ENCODE data around the gene CPLX4. TPM values are rescaled to one million over a fixed set of nuclear protein-coding genes. Genes with fewer than 3 reads are reported as not detected.
A peak's percentile ranks its signal among the peaks of the same experiment; 100 is the strongest.

CPLX4 gene
- total RNA-seq, 1 experiment from 2014 or later: not detected

- ChIA-PET POLR2A (interaction anchor here (0.6 to 1.8 kb wide), 3 partner anchors 39 to 133 kb away, joined by 4 to 6 read pairs (median 5); partner anchors contain the start of gene LMAN1), CTCF (interaction anchor here (0.7 to 4.9 kb wide), 16 partner anchors 16 to 555 kb away, joined by 3 to 45 read pairs (median 4); partner anchors contain the start of genes CCBE1, GRP and SEC11C)
- ATAC-seq: peak; percentile 48
- H3K27ac Mint-ChIP-seq: no peak overlapping the region
- peak overlapping the region; percentile 76 for H3K4me3 Mint-ChIP-seq
- no peaks in the 10 kb centered on the region for H3K36me3 Mint-ChIP-seq
- H3K27me3 Mint-ChIP-seq (ENCODE audit: low read depth): peaks cover 97% of the 10 kb centered on the region
- H3K4me1 Mint-ChIP-seq: peaks cover 57% of the 10 kb centered on the region
- H3K9me3 Mint-ChIP-seq: no peaks in the 10 kb centered on the region
- TF ChIP-seq MAX (CRISPR knock-in tag; IDR thresholded peaks at IDR 0.05) (peak; percentile 23; the same call in 1 of the 2 replicates), PRDM15 (CRISPR knock-in tag; IDR thresholded peaks at IDR 0.05) (0 out of 2 replicates have a peak, but pooled peaks have one; percentile 62), FOXP1 (CRISPR knock-in tag; IDR thresholded peaks at IDR 0.05; ENCODE audit: borderline replicate concordance) (peak; percentile 40; the same call in 1 of the 2 replicates), FOXP4 (CRISPR knock-in tag; IDR thresholded peaks at IDR 0.05) (0 out of 2 replicates have a peak, but pooled peaks have one; percentile 35), NR3C1 (CRISPR knock-in tag; conservative IDR thresholded peaks at IDR 0.05; ENCODE audit: low read depth) (no peak), SP1 (CRISPR knock-in tag; conservative IDR thresholded peaks at IDR 0.05) (peak; percentile 70; the same call in 1 of the 2 replicates)
- peak; percentile 84 for DNase-seq (ENCODE audit: low spot score)
Observed at GRCh38 chr18:59268721-59269562, 49.5 kb downstream of the CPLX4 start.

GRCh38 chr18:59268127-59268720, 50.2 kb downstream of the CPLX4 start:
- Mint-ChIP-seq H3K9me3 (no peaks in the 10 kb centered on the region), H3K4me3 (peak overlapping the region; percentile 69), H3K27ac (no peak overlapping the region), H3K27me3 (ENCODE audit: low read depth) (peaks cover 97% of the 10 kb centered on the region), H3K4me1 (peaks cover 65% of the 10 kb centered on the region), H3K36me3 (no peaks in the 10 kb centered on the region)
- POLR2A ChIA-PET: interaction anchor here (1.8 kb wide), 1 partner anchor 134 kb away, joined by 5 read pairs; no protein-coding TSS in a partner anchor
- TF ChIP-seq SMAD4 (CRISPR knock-in tag; IDR thresholded peaks at IDR 0.05) (no peak), TEAD1 (CRISPR knock-in tag; IDR thresholded peaks at IDR 0.05) (no peak), HMGXB4 (CRISPR knock-in tag; IDR thresholded peaks at IDR 0.05) (peak; percentile 2; the same call in 1 of the 2 replicates), ZBTB43 (CRISPR knock-in tag; IDR thresholded peaks at IDR 0.05) (no peak), ZNF263 (CRISPR knock-in tag; IDR thresholded peaks at IDR 0.05; ENCODE audit: low read depth) (no peak)
- CTCF ChIA-PET: interaction anchor here (1.1 to 4.9 kb wide), 7 partner anchors 18 to 500 kb away, joined by 4 to 45 read pairs (median 6); partner anchors contain the start of genes GRP and SEC11C
- ATAC-seq: no peak
- DNase-seq (ENCODE audit: low spot score): no peak
